Stimulated activated memory B cell treated with anti-CD40 and anti-IgM and Interleukin-4, amounts not matched to agents 10 μg/mL and 1 μg/mL and 100 μg/mL, for 72 hours (primary cell): ENCODE data around the gene PLD4.

Experiments used
- ATAC-seq: fragments of 150-1000 bp; cut with Tn5 transposase; 2 replicates; pipeline ENCODE4 v1.10.0; 2021
- H3K27ac Mint-ChIP-seq: one replicate; pipeline ENCODE4 v1.8.0; 2022; ENCODE audit warnings: mild to moderate bottlenecking, mixed read lengths
- H3K27me3 Mint-ChIP-seq: one replicate; pipeline ENCODE4 v1.8.0; 2022; ENCODE audit warnings: mixed read lengths
- H3K36me3 Mint-ChIP-seq: one replicate; pipeline ENCODE4 v1.8.0; 2022; ENCODE audit warnings: mixed read lengths
- H3K4me1 Mint-ChIP-seq: one replicate; pipeline ENCODE4 v1.8.0; 2022; ENCODE audit warnings: mixed read lengths
- H3K4me3 Mint-ChIP-seq: one replicate; pipeline ENCODE4 v1.8.0; 2022; ENCODE audit warnings: mild to moderate bottlenecking, moderate library complexity, mixed read lengths
- H3K9me3 Mint-ChIP-seq: one replicate; pipeline ENCODE4 v1.8.0; 2022; ENCODE audit warnings: mixed read lengths

PLD4 gene

DNA sequence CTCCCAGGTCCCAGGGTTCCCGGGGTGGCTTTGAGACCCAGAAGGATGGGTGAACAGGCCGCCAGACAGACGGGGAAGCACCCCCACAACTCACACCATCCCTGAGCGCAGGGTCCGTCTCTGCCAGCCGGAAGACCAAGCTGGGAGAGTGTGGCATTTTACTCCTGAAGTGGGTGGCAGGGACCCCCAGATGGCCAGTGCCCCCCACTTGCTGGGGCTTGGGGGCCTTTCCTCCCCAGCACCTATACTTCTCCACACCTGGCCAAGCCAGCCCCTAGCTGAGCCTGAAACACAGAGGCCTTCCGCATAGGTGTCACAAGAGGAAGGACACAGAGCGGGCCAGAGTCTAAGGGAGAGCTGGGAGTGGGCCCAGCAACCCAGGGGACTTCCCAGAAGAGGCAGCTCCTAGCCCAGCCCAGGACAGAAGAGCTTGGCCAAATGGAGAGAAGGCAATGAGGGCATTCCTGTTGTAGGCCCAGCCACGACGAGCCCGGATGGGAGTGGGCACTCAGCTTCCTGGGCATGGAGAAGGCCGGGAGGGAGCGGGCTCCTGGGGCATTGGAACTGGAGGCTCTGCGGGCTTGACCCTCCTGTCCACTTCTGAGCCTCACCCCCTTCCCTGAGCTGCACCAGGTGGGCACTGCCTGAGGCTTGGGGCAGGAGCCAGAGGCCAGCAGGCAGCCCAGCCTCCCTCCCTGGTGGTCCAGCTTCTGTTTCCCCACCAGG lies 50.1 kb downstream of the PLD4 start:
- no peaks in the 10 kb centered on the region for H3K9me3 Mint-ChIP-seq
- H3K4me1 Mint-ChIP-seq, result peaks cover 24% of the 10 kb centered on the region
- H3K27me3 Mint-ChIP-seq, result peaks cover 71% of the 10 kb centered on the region
- H3K27ac Mint-ChIP-seq, result no peak overlapping the region
- peaks cover 5% of the 10 kb centered on the region for H3K36me3 Mint-ChIP-seq
- ATAC-seq, result no peak
- H3K4me3 Mint-ChIP-seq, result no peak overlapping the region

DNA sequence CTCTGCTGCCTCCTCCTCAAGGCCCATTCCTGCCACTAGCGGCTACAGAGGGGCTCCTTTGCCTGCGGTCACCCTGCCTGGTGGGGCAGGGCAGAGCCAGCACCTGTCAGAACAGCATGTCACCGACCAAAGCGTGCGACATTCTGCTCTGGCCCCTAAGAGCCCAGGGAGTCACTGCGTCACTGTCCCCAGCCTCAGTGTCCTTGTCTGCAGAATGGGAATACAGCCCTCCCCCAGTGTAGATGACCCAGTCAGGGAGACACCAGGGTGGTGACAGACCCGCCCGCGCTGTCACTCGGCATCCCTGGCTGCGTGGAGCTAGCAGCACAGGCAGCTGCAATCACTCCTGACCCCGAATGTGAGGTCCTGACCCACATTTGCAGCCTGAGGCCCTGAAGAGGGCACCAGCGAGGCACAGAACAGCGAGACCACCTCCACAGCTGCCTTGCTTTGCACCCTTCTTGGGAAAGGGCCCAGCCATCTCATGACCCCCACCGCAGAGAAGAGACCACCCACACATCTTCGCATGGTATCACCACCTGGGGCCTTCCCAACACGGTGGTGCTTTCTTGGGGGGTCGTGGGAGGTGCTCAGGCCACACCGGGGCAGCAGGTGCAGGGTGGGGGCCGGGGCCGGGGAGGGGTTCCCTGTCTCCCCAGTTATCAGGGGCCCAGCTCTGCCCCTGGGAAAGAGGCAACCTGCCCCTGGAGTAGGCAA lies 51.0 kb downstream of the PLD4 start:
- Mint-ChIP-seq H3K36me3 (peaks cover 5% of the 10 kb centered on the region), H3K9me3 (no peaks in the 10 kb centered on the region), H3K27ac (peak overlapping the region; percentile 21), H3K27me3 (peaks cover 66% of the 10 kb centered on the region), H3K4me1 (peaks cover 24% of the 10 kb centered on the region), H3K4me3 (no peak overlapping the region)
- ATAC-seq, result peak; percentile 42

DNA sequence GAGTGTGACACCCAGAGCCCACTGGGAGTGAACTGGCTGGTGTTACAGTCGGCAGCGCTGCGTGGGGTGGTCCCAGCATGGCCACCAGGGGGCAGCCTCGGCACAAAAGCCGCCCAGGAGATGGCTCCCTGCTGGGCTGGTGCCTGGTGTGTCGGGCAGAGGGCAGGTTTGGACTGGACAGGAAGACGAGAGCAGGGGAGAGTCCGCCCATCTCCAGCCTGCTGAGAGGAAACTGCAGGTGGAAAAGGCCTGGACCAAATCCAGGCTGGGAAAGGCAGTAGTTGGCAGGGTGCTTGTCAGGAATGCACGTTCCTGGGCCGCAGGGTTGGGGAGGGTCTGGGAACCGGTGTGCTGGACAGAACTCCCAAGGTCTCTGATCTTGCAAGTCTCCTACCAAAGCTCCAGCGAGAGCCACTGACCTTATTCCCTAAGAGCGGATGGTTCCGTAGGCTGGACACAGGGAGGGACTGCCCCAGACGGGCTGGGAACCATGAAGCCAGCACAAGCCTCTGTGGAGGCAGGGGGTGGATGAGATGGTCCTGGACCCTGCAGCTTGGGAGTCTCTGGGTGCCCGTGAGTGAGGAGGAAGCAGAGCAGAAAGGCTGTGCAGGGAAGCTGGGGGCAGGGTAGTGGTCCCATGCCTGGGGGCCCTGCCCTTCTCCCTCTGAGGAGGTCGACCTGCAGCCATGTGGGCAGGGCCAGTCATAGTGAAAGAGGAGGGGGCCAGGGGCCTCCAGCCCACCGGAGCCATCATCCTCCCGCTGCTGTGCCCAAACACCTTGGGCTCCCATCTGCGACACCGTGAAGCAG lies 51.7 kb downstream of the PLD4 start:
- Mint-ChIP-seq H3K27ac (peak overlapping the region; percentile 21), H3K4me1 (peaks cover 24% of the 10 kb centered on the region), H3K9me3 (no peaks in the 10 kb centered on the region), H3K27me3 (peaks cover 58% of the 10 kb centered on the region), H3K36me3 (peaks cover 5% of the 10 kb centered on the region), H3K4me3 (peak overlapping the region; percentile 21)
- ATAC-seq, result peak; percentile 80

DNA sequence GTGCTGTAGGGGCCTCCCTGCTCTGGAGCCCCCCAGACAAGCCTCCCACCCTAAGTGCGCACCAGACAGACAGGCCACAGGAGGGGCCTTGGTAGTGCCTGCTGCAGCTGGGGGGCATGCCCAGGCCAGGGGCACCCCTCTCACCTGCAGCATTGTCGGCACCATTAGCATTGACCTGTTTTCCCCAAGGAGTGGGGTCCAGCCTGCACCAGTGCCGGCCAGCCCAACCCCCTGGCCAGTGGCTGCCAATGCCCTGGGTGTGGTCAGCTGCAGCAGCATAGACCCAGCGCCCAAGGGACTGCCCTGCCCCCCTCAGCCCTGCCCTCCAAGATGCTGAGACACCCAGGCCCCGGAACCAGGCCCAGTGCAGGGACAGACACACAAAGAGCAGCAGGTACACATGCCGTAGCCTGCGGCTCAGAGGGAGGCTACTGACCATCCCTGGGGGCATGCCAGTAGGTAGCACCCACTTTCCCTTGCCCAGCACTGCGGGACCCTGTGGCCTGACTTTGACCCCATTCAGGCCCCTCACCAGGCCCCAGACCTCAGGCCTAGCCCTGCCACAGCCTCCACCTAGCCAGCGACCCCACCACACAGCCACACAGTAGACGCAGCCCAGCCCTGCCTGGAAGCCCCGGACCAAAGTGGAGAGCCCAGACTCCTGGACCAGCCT lies 52.5 kb downstream of the PLD4 start:
- Mint-ChIP-seq H3K27ac (no peak overlapping the region), H3K36me3 (peaks cover 5% of the 10 kb centered on the region), H3K4me1 (peaks cover 24% of the 10 kb centered on the region), H3K4me3 (peak overlapping the region; percentile 68), H3K27me3 (peaks cover 52% of the 10 kb centered on the region), H3K9me3 (no peaks in the 10 kb centered on the region)
- no peak for ATAC-seq

DNA sequence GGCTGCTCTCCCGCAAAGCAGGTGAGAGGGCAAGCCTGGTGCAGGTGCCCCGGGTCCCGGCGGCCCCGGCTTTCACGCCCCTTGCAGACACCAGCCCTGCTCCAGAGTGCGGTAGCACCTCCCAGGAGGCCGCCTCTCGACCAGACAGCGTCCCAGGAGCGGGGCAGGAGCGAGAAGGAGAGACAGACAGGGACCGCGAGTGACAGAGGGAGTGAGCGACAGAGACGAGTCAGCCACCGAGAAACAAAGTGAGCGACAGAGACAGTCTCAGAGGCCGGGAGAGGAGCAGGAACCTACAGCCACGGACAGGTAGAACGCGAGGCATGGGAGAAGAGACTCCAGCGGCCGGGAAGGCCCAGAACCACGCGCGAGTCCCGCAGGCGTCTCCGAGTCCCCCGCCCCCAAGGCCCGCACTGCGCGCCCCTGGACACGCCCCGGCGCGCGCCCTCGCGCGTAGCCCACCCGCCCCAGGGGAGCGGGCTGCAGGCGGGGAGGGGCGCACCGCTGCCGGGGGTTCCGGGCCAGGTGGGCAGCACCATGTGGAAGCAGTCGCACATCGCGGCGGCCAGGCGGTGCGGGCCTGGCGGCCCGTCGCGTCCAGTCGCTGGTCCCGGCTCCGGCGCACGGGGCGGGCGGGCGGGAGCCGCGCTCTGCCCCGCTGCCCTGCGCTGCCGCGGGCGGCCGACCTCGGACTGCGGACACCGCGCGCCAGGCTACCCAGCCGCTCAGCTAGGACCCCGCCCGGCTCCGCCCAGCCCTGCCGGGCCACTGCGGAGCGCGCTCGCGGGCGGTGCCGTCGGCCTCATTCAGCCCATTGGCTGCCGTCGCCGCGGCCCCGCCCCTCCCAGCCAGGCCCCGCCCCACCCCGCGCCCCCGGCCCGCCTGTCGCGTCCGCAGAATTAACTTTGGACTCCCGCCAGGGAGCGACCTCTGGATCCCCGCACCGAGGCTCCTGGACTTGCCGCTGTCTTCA lies 53.3 kb downstream of the PLD4 start, which contains the start of gene AHNAK2:
AHNAK2 (minus strand) TSS at position 694 of the 973 bp plus-strand sequence; CDS start at position 557, 137 bp downstream.
- Mint-ChIP-seq H3K36me3 (peaks cover 5% of the 10 kb centered on the region), H3K27ac (no peak within 1 kb of the TSS), H3K4me3 (peak within 1 kb of the TSS; percentile 68), H3K4me1 (peaks cover 24% of the 10 kb centered on the region), H3K9me3 (no peaks in the 10 kb centered on the region), H3K27me3 (peaks cover 52% of the 10 kb centered on the region)
- ATAC-seq, result peak; percentile 53

DNA sequence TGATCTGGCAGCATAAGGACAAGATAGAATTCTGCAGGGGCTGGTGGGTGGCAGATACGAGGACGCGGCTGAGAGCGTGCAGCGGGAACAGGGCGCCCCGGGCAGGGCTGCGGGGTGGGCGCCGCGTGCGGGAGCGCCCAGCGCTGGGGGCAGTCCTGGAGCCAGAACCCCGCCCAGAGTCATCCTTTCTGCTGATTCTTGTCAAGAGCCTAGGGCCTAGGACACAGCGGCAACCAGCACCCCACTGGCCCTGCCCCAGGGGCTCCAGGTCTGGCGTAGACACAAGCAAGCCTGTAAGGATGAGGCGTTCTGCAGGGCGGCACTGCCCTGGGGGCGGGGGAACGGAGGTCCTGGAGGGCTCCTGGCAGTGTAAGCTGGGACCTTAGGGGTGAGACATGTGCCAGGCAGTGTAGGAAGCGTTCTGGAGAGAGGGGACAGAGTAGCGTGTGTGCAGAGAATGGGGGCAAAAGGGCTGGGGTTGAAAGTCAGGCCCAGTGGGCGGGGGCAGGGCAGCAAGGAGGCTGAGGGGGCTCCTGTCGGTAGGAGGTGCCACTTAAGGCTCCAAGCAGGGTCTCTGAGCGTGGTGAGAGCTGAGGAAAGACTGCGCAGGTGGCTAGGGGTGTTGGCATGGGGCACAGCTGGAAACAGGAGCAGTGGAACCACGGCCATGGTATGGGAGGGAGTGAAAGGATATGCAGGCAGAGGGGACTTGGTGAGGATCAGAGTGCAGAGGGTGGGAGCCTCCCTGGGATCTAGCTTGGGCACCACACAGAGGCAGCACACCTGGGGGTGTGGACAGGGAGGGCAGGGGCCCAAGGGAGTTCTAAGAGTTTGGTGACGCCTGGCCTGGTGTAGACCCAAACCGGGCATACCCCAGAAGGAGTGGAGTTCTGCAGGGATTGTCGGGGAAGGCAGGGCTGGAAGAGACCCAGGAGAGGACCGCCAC lies 54.3 kb downstream of the PLD4 start:
- ATAC-seq, result no peak
- H3K4me1 Mint-ChIP-seq, result peaks cover 24% of the 10 kb centered on the region
- peaks cover 50% of the 10 kb centered on the region for H3K27me3 Mint-ChIP-seq
- peak overlapping the region; percentile 11 for H3K4me3 Mint-ChIP-seq
- no peak overlapping the region for H3K27ac Mint-ChIP-seq
- no peaks in the 10 kb centered on the region for H3K9me3 Mint-ChIP-seq
- H3K36me3 Mint-ChIP-seq, result peaks cover 5% of the 10 kb centered on the region

DNA sequence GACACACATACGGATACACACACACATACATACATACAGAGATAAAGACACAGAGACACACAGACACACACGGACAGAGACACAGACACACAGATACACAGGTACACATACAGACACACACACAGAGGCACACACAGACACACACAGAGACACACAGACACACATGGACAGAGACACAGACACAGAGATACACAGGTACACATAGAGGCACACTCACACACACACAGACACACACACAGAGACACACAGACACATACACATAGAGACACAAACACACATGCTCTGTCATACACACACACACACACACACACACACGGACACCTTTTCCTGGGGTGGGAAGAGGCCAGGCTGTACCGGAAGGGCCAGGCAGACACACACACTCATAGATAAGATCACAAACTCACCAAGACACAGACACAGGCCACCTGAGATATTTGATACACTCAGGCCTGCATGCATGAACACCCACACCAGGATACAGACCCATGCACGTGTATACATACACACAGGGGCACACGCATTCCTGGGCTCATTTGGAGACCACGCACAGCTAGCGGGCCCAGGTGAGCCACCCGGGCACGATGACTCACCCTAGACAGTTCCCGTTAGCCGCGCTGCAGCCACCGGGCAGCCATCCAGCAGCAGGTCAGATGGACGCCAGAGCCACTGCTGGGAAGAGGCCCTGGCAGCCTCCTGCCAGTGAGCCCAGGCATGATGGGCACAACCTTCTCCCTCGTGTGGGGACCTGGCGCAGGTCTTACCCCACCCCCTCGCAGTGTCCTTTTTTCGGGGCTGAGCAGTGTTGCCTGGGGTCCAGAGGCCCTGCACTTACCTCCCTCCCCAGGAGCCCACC lies 55.3 kb downstream of the PLD4 start:
- H3K9me3 Mint-ChIP-seq, result no peaks in the 10 kb centered on the region
- H3K4me3 Mint-ChIP-seq, result no peak overlapping the region
- peaks cover 41% of the 10 kb centered on the region for H3K27me3 Mint-ChIP-seq
- peaks cover 32% of the 10 kb centered on the region for H3K4me1 Mint-ChIP-seq
- H3K27ac Mint-ChIP-seq, result no peak overlapping the region
- peaks cover 5% of the 10 kb centered on the region for H3K36me3 Mint-ChIP-seq
- ATAC-seq, result no peak

DNA sequence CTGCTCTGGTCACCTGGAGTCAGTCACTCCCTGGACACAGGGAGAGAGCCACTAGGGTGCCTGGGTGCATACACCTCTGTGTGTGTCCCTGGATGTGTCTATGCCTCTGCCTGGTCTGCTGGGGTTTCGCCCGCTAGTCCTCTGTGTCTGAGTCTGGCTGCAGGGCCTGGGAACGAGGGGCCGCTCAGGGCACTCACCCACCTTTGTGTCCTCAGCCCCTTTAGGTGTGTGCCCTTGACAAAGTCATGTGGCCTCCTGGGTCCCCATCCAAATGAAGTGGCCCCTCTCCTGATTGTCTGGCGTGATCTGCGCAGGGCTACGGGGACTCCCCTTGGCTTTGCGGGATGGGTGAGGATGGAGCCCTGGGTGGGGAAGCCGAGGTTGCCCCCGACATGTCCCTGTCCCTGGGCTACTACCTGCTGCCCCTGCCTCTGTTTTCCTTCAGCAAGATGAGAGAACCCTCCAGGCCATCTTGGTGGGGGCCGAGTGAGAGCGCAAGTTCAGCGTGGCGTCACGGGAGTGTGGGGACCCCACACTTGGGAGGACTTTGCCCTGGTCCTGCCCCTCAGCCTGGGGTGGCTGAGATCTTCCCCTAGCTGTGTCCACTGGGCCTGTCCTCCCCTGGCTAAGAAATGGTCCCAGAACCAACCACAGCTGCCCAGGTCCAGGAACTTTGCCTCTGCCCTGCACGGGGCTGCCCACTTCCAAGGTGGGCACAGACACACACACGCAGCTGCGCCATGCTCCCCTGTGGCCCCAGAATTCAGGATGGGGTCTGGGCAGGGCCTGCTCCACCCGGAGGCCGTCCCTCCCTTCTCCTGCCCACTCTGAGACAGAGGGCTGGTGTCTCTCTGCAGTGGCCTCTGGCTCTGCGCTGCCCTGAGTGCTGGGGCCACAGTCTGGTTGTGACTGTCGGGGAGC lies 56.2 kb downstream of the PLD4 start:
- no peak for ATAC-seq
- Mint-ChIP-seq H3K9me3 (no peaks in the 10 kb centered on the region), H3K4me3 (no peak overlapping the region), H3K27me3 (peaks cover 37% of the 10 kb centered on the region), H3K27ac (no peak overlapping the region), H3K4me1 (peaks cover 26% of the 10 kb centered on the region), H3K36me3 (peaks cover 5% of the 10 kb centered on the region)

DNA sequence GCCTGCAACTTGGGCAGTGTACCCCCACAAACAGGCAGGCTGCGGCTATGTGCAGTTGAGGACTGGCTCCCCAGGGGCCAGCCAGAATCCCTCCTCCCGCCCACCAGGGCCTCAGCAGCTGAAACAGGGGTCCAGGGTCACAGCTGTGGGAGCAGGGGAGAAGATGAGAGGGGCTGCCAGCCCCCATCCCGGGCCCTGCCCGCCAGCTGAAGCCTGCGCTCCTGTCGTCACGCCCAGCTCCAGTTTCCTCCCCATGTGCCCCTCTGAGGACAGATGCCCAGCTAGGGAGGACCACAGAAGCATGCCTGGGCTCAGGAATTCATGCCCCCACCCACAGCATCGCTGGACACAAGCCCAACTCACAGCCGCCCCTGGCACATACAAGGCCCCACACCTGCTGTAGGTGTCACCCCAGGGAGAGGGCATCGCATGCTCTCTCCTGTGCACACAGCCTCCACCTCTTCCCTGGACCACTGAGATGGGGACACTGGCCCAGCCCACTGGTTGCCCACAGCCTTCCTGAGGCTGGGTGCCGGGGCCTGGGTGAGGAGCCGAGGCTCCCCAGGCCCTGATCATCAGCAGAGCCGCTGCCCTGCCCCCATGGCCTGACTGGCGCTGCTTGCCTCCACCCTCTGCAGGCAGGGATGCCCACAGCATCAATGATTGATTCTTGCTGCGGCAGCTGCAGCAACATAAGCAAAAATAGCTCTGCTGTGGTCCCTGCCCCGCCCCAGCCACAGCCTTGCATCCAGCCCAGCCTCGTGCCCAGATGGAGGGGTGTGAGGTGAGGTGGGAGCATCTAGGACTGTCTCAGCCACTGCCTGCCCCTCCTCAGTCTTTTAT lies 57.2 kb downstream of the PLD4 start:
- Mint-ChIP-seq H3K4me1 (peaks cover 25% of the 10 kb centered on the region), H3K27me3 (peaks cover 30% of the 10 kb centered on the region), H3K4me3 (no peak overlapping the region), H3K9me3 (no peaks in the 10 kb centered on the region), H3K36me3 (no peaks in the 10 kb centered on the region), H3K27ac (no peak overlapping the region)
- no peak for ATAC-seq

DNA sequence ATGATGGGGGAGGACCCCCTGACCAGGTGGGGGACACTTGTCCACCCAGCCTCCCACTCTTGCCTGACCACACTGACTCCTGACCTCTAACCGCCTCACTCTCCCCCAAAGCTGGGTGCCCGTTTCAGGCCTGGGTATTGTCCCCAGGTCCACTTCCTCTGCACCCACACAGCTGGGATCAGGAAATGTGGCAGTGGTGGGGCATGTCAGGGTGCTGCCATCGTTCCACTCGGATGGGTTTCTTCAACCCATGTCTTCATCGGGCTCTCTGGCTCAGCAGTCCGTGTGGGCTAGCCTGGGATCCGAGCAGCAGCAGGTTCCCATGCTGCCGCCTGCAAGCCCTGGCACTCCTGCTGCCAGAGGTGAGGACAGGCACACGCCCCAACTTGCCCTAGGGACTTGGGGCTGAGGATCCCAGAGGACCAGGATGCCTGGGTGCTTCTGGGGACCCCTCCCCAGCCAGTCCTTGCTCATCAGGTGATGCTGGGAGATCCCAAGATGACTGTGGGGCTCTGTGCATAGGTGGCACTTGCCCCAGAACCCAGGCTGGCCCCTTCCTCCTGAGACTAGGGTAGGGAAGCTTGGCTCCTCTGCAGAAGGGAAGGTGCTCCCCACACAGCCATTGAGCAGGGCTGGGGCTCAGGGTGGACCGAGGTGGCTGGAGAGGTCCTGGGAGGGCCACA lies 58.0 kb downstream of the PLD4 start:
- Mint-ChIP-seq H3K9me3 (no peaks in the 10 kb centered on the region), H3K36me3 (no peaks in the 10 kb centered on the region), H3K27me3 (peaks cover 30% of the 10 kb centered on the region), H3K4me3 (no peak overlapping the region), H3K4me1 (peaks cover 26% of the 10 kb centered on the region), H3K27ac (no peak overlapping the region)
- ATAC-seq, result no peak
